HepG2 (cell line): ENCODE data around the gene SPATA33. TPM values are rescaled to one million over a fixed set of nuclear protein-coding genes. Genes with fewer than 3 reads are reported as not detected.

Source experiments
- AKAP8 ChIP-seq: sonication (generic); formaldehyde crosslinking; IDR thresholded peaks from 2 replicates; pipeline ENCODE4 v1.5.1; 2020; ENCODE audit warnings: mild to moderate bottlenecking, missing genetic modification reagents
- BHLHE40 ChIP-seq: IDR thresholded peaks from 2 replicates; pipeline ENCODE4 v1.6.1; 2011; ENCODE audit warnings: low read length, improper control_type of control experiment
- BORCS8-MEF2B ChIP-seq: sonication (generic); formaldehyde crosslinking; IDR thresholded peaks from 2 replicates; pipeline ENCODE4 v1.8.0; 2022; ENCODE audit warnings: mild to moderate bottlenecking, missing genetic modification reagents
- CBX5 ChIP-seq: sonication (generic); formaldehyde crosslinking; IDR thresholded peaks from 2 replicates; pipeline ENCODE4 v1.4.0; 2020; ENCODE audit warnings: missing genetic modification reagents, borderline replicate concordance
- CHCHD3 ChIP-seq: sonication (generic); formaldehyde crosslinking; IDR thresholded peaks from 2 replicates; pipeline ENCODE4 v1.8.0; 2022; ENCODE audit warnings: mild to moderate bottlenecking, missing genetic modification reagents, moderate library complexity
- EEA1 ChIP-seq: sonication (generic); formaldehyde crosslinking; IDR thresholded peaks from 2 replicates; pipeline ENCODE4 v1.5.1; 2020; ENCODE audit warnings: mild to moderate bottlenecking, missing genetic modification reagents, borderline replicate concordance
- JDP2 ChIP-seq: sonication (generic); formaldehyde crosslinking; IDR thresholded peaks from 2 replicates; pipeline ENCODE4 v1.8.1; 2022; ENCODE audit warnings: missing genetic modification reagents, borderline replicate concordance
- KDM6A ChIP-seq: IDR thresholded peaks from 2 replicates; pipeline ENCODE4 v1.6.1; 2016; ENCODE audit warnings: low read depth
- MAFG ChIP-seq: sonication (generic); formaldehyde crosslinking; IDR thresholded peaks from 2 replicates; pipeline ENCODE4 v1.5.1; 2020; ENCODE audit warnings: mild to moderate bottlenecking, missing genetic modification reagents
- NFIB ChIP-seq: sonication (generic); formaldehyde crosslinking; IDR thresholded peaks from 2 replicates; pipeline ENCODE4 v1.9.0; 2021; ENCODE audit warnings: missing genetic modification reagents, mild to moderate bottlenecking, borderline replicate concordance
- RAD51 ChIP-seq: fragments of 450-650 bp; IDR thresholded peaks from 2 replicates; pipeline ENCODE4 v1.6.1; 2016; ENCODE audit warnings: borderline replicate concordance
- SMARCE1 ChIP-seq: fragments of 450-650 bp; IDR thresholded peaks from 2 replicates; pipeline ENCODE4 v1.6.1; 2017; ENCODE audit warnings: borderline replicate concordance
- SUZ12 ChIP-seq: fragments of 150-350 bp; IDR thresholded peaks from 2 replicates; pipeline ENCODE4 v1.6.1; 2014; ENCODE audit warnings: low read depth, low read length
- ZNF496 ChIP-seq: sonication (generic); formaldehyde crosslinking; IDR thresholded peaks from 2 replicates; pipeline ENCODE4 v1.8.1; 2023; ENCODE audit warnings: mild to moderate bottlenecking, moderate library complexity, missing genetic modification reagents; ENCODE audit not compliant: insufficient replicate concordance
- polyA plus RNA-seq, 8 experiments: library from polyadenylated mRNA; depleted of rRNA in 3 of 8; stranded (reverse) in 7 of 8; unstranded in 1 of 8; fragments of >200 nt; fragmentation: Illumina TruSeq in 4 of 8; extraction: Trizol in 4 of 8; gene quantifications; 2 replicates each; pipeline versions ENCODE4 v1.2.1 to v1.2.3, GENCODE V29; 2011 to 2016; ENCODE audit warnings: low read depth in 4 of 8, missing spikeins in 1 of 8, mixed read lengths in 1 of 8; ENCODE audit not compliant: insufficient read depth in 1 of 8
- total RNA-seq, 5 experiments: library from RNA; depleted of rRNA; stranded (reverse); fragments of >200 nt; fragmentation: Illumina TruSeq; extraction: Trizol; gene quantifications; 2 replicates each; pipeline ENCODE4 v1.2.3, GENCODE V29; 2016; ENCODE audit warnings: low read depth in 1 of 5
- TF ChIP-seq, protein P1 (sequence below): sonication (generic); formaldehyde crosslinking; IDR thresholded peaks from 2 replicates; pipeline ENCODE4 v1.8.1; 2023; ENCODE audit warnings: mild to moderate bottlenecking, missing genetic modification reagents
- TF ChIP-seq, protein P2 (sequence below): sonication (generic); formaldehyde crosslinking; IDR thresholded peaks from 2 replicates; pipeline ENCODE4 v1.4.0; 2020; ENCODE audit warnings: mild to moderate bottlenecking, missing genetic modification reagents
- TF ChIP-seq, protein P3 (sequence below): fragments of 450-650 bp; IDR thresholded peaks from 2 replicates; pipeline ENCODE4 v1.6.1; 2017
- TF ChIP-seq, protein P4 (sequence below): sonication (generic); formaldehyde crosslinking; IDR thresholded peaks from 2 replicates; pipeline ENCODE4 v1.5.0; 2020; ENCODE audit warnings: mild to moderate bottlenecking, missing genetic modification reagents
- TF ChIP-seq, protein P5 (sequence below): sonication (generic); formaldehyde crosslinking; IDR thresholded peaks from 2 replicates; pipeline ENCODE4 v1.4.0; 2020; ENCODE audit warnings: missing genetic modification reagents

The SPATA33 gene
- total and polyA plus RNA-seq, 2 of the 13 experiments (the other 11 are each of a cell fraction or from before 2014, with no cell fraction given): 5.7 to 11.0 TPM

DNA sequence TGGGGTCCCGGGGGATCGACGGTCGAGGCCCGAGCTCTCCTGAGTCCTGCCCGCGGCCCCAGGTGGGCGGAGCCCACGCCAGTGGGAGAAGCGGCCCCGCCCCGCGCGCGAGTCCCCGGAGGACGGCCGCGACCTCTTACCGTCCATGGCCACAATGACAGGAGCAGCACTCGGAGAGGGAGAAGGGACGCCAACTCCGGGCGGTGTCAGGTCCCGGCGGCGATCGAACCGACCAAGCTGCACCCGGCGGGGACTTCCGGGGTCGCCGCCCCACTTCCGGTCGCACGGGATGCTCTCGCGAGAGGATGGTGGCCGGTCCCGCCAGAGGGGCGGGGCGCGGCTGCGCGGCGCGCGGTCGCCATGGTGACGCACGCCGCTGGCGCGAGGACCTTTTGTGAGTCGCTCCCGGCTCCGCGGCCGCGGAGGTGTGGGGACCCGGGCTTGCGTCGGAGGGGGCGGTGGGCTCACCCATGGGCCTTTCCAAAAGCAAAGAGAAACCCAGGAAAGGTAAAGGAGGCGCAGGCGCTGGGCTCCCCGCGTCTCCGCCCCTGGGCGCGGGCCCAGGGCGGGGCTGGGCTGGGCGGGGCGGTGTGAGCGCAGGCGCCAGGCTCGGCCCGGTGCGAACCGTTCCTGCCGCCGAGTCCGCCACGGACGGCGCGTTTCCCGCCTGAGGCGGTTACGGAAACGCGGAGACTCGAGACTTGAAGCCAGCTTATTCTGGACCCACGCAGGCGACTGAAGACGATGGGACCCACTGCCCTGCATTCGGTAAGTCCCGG lies at the start of gene SPATA33, which contains the start of gene CHMP1A (continued):
- TF ChIP-seq SMARCE1 (no peak), AKAP8 (CRISPR knock-in tag) (peak; percentile 91), BHLHE40 (no peak), CHCHD3 (CRISPR knock-in tag) (peak; percentile 71; the same call in 1 of the 2 replicates), KDM6A (CRISPR knock-in tag) (no peak), NFIB (CRISPR knock-in tag) (no peak), RAD51 (no peak), MAFG (CRISPR knock-in tag) (no peak), BORCS8-MEF2B (peak; percentile 77), EEA1 (CRISPR knock-in tag) (peak; percentile 50), JDP2 (CRISPR knock-in tag) (no peak; the same call in 1 of the 2 replicates), SUZ12 (no peak), CBX5 (CRISPR knock-in tag) (peak; percentile 59; the same call in 1 of the 2 replicates), ZNF496 (CRISPR knock-in tag) (no peak)
- TF ChIP-seq, protein P1, sequence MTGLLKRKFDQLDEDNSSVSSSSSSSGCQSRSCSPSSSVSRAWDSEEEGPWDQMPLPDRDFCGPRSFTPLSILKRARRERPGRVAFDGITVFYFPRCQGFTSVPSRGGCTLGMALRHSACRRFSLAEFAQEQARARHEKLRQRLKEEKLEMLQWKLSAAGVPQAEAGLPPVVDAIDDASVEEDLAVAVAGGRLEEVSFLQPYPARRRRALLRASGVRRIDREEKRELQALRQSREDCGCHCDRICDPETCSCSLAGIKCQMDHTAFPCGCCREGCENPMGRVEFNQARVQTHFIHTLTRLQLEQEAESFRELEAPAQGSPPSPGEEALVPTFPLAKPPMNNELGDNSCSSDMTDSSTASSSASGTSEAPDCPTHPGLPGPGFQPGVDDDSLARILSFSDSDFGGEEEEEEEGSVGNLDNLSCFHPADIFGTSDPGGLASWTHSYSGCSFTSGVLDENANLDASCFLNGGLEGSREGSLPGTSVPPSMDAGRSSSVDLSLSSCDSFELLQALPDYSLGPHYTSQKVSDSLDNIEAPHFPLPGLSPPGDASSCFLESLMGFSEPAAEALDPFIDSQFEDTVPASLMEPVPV (CRISPR knock-in tag): peak; percentile 59
- TF ChIP-seq, protein P2, sequence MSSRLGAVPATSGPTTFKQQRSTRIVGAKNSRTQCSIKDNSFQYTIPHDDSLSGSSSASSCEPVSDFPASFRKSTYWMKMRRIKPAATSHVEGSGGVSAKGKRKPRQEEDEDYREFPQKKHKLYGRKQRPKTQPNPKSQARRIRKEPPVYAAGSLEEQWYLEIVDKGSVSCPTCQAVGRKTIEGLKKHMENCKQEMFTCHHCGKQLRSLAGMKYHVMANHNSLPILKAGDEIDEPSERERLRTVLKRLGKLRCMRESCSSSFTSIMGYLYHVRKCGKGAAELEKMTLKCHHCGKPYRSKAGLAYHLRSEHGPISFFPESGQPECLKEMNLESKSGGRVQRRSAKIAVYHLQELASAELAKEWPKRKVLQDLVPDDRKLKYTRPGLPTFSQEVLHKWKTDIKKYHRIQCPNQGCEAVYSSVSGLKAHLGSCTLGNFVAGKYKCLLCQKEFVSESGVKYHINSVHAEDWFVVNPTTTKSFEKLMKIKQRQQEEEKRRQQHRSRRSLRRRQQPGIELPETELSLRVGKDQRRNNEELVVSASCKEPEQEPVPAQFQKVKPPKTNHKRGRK: no peak
- TF ChIP-seq, protein P3, sequence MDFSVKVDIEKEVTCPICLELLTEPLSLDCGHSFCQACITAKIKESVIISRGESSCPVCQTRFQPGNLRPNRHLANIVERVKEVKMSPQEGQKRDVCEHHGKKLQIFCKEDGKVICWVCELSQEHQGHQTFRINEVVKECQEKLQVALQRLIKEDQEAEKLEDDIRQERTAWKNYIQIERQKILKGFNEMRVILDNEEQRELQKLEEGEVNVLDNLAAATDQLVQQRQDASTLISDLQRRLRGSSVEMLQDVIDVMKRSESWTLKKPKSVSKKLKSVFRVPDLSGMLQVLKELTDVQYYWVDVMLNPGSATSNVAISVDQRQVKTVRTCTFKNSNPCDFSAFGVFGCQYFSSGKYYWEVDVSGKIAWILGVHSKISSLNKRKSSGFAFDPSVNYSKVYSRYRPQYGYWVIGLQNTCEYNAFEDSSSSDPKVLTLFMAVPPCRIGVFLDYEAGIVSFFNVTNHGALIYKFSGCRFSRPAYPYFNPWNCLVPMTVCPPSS: no peak
- TF ChIP-seq, protein P4, sequence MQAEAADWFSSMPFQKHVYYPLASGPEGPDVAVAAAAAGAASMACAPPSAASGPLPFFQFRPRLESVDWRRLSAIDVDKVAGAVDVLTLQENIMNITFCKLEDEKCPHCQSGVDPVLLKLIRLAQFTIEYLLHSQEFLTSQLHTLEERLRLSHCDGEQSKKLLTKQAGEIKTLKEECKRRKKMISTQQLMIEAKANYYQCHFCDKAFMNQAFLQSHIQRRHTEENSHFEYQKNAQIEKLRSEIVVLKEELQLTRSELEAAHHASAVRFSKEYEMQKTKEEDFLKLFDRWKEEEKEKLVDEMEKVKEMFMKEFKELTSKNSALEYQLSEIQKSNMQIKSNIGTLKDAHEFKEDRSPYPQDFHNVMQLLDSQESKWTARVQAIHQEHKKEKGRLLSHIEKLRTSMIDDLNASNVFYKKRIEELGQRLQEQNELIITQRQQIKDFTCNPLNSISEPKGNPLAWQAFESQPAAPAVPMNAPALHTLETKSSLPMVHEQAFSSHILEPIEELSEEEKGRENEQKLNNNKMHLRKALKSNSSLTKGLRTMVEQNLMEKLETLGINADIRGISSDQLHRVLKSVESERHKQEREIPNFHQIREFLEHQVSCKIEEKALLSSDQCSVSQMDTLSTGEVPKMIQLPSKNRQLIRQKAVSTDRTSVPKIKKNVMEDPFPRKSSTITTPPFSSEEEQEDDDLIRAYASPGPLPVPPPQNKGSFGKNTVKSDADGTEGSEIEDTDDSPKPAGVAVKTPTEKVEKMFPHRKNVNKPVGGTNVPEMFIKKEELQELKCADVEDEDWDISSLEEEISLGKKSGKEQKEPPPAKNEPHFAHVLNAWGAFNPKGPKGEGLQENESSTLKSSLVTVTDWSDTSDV: peak; percentile 71; the same call in 1 of the 2 replicates
- TF ChIP-seq, protein P5, sequence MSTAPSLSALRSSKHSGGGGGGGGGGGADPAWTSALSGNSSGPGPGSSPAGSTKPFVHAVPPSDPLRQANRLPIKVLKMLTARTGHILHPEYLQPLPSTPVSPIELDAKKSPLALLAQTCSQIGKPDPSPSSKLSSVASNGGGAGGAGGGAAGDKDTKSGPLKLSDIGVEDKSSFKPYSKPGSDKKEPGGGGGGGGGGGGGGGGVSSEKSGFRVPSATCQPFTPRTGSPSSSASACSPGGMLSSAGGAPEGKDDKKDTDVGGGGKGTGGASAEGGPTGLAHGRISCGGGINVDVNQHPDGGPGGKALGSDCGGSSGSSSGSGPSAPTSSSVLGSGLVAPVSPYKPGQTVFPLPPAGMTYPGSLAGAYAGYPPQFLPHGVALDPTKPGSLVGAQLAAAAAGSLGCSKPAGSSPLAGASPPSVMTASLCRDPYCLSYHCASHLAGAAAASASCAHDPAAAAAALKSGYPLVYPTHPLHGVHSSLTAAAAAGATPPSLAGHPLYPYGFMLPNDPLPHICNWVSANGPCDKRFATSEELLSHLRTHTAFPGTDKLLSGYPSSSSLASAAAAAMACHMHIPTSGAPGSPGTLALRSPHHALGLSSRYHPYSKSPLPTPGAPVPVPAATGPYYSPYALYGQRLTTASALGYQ (CRISPR knock-in tag): 0 out of 2 replicates have a peak, but pooled peaks have one; percentile 44
